Heart right ventricle (tissue), 16 donors: ENCODE measurements around the gene PNMA8C. TPM values are rescaled to one million over a fixed set of nuclear protein-coding genes. Genes with fewer than 3 reads are reported as not detected.
A peak's percentile ranks its signal among the peaks of the same experiment; 100 is the strongest.

Experiments used
- ATAC-seq, 8 donors: fragments of 200-7000 bp; cut with Tn5 transposase; one replicate each; pipeline ENCODE4 v1.9.1; 2020; ENCODE audit warnings: mild to moderate bottlenecking in 8 of 8, moderate library complexity in 8 of 8, moderate number of reproducible peaks in 1 of 8
- DNase-seq, 2 donors: peaks; one replicate each; pipeline ENCODE4 v3.0.0-alpha.2; 2020
- H3K27ac ChIP-seq, 10 donors: fragments of 200-600 bp; sonication (generic) in 2 of 10; one replicate each; pipeline versions ENCODE4 v1.5.0 to v1.8.0; 2020 to 2022; ENCODE audit warnings: mild to moderate bottlenecking in 3 of 10
- H3K27me3 ChIP-seq, 7 donors: fragments of 200-600 bp; one replicate each; pipeline ENCODE4 v1.8.0; 2021 to 2022; ENCODE audit warnings: mild to moderate bottlenecking in 2 of 7
- H3K36me3 ChIP-seq, 9 donors: fragments of 200-600 bp; sonication (generic) in 1 of 9; one replicate each; pipeline versions ENCODE4 v1.5.0 to v1.8.0; 2020 to 2022; ENCODE audit warnings: mild to moderate bottlenecking in 2 of 9
- H3K4me1 ChIP-seq, 9 donors: fragments of 200-600 bp; sonication (generic) in 1 of 9; one replicate each; pipeline versions ENCODE4 v1.5.0 to v1.8.0; 2020 to 2022; ENCODE audit warnings: mild to moderate bottlenecking in 4 of 9
- H3K4me3 ChIP-seq, 10 donors: fragments of 200-600 bp; sonication (generic) in 2 of 10; one replicate each; pipeline versions ENCODE4 v1.5.0 to v1.8.0; 2020 to 2022; ENCODE audit warnings: mild to moderate bottlenecking in 7 of 10, moderate library complexity in 2 of 10
- H3K9me3 ChIP-seq, 11 donors: fragments of 200-600 bp in 10 of 11; sonication (generic) in 2 of 11; one replicate each; pipeline versions ENCODE4 v1.5.0 to v1.8.0; 2013 to 2022; ENCODE audit warnings: mild to moderate bottlenecking in 2 of 11, control low read depth in 1 of 11, moderate library complexity in 1 of 11
- WGBS, 2 donors: extraction: QIAGEN DNeasy Blood & Tissue Kit; methylation state at CpG; one replicate each; pipeline ENCODE4 v1.1.7; 2013; ENCODE audit warnings: inconsistent platforms in 1 of 2; 5-methylcytosine and 5-hydroxymethylcytosine counted together
- intact Hi-C, 10 donors: fragments of 100-400 bp; cut with DNase I; formaldehyde crosslinking; loops; one replicate each; pipeline versions ENCODE4 v1.11.1 to v1.14.2; 2022
- polyA plus RNA-seq, 2 donors: library from polyadenylated mRNA; stranded (reverse); fragments of 200-250 nt; gene quantifications; one replicate each; pipeline ENCODE4 v1.2.3, GENCODE V29; 2013
- total RNA-seq, 10 donors: library from RNA; stranded (reverse); fragmentation: NEBNext Ultra II Directional in 3 of 10; extraction: Animal tissue kit (Norgen Biotek cat#: 25700) in 3 of 10; gene quantifications; one replicate each; pipeline versions ENCODE4 v1.2.1 to v1.2.4, GENCODE V29; 2021 to 2023
- TF ChIP-seq, protein P1 (sequence below), 9 donors: fragments of 200-600 bp; sonication (generic) in 2 of 9; IDR thresholded peaks; one replicate each; pipeline versions ENCODE4 v1.5.0 to v1.8.0; 2021 to 2022; ENCODE audit warnings: antibody characterized with exemption in 9 of 9, mild to moderate bottlenecking in 5 of 9, moderate library complexity in 1 of 9
- donor health status: Arrhythmogenic right ventricular cardiomyopathy.
- donor health status: ischemic (EF 13 %, LVEDD 7.1; RV severe dilation, severe dysfunction).
- donor health status: healthy with polysubstance abuse.
- donor health status: DM: no; HTN: yes; CAD: no.
- donor health status: DM: no; HTN: no; CAD: no.
- donor health status: ischemic (EF 25% LVEDD 6.9; RV normal size, moderate dysfunction).
- donor health status: ischemic (EF 25% LVEDD 5.7; RV mildly dilated, moderate dysfunction).
- donor health status: healthy.
- donor health status: DM: yes; HTN: yes; CAD: no.
- donor health status: Ischemic cardiomyopathy.
- donor health status: ischemic (EF 35%, LVEDD 5.7; RV mildly dilated, moderate dysfunction).
- donor health status: nonischemic (EF 11% LVEDD 7.7; RV severe dilation, severe dysfunction).
- donor health status: DM: yes; HTN: yes; CAD: no.
- donor health status: PGD.
- donor health status: ischemic (EF 29% LVEDD 5.4; RV normal size, mild dysfunction).
- donor health status: nonischemic (EF 23%, LVEDD 6.1; RV moderate dilation, normal function).

The PNMA8C gene
- total and polyA plus RNA-seq, 12 donors: 0.01 to 0.13 (median 0.07) TPM; not detected in 5

DNA sequence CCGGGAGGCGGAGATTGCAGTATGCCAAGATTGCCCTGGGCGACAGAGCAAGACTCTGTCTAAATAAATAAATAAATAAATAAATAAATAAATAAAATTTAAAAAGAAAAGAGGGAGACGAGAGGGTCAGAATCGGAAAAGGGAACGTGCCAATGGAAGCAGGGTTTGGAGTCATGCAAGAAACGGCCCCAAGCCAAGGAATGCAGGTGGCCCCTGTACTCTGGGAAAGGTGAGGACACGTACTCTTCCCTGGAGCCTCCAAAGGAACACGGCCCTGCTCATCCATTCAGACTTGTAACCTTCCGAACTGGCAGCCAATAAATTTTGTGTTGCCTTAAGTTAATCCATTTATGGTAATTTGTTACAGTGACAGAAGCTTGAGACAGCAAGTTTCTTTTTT lies 19.9 kb upstream of the PNMA8C start:
- Histone ChIP-seq H3K4me1 (peaks cover 0 to 19% (median 0%) of the 10 kb centered on the region in 9 donors), H3K36me3 (no peaks in the 10 kb centered on the region), H3K9me3 (peaks cover 0 to 12% (median 0%) of the 10 kb centered on the region in 11 donors), H3K4me3 (no peak overlapping the region), H3K27me3 (no peaks in the 10 kb centered on the region), H3K27ac (no peak overlapping the region)
- WGBS, 2 donors: 88 to 93% methylated on average over 10 of the region's 10 CpGs
- intact Hi-C loops: no loop called here
- DNase-seq (no peak), ATAC-seq (no peak)
- TF ChIP-seq, protein P1, sequence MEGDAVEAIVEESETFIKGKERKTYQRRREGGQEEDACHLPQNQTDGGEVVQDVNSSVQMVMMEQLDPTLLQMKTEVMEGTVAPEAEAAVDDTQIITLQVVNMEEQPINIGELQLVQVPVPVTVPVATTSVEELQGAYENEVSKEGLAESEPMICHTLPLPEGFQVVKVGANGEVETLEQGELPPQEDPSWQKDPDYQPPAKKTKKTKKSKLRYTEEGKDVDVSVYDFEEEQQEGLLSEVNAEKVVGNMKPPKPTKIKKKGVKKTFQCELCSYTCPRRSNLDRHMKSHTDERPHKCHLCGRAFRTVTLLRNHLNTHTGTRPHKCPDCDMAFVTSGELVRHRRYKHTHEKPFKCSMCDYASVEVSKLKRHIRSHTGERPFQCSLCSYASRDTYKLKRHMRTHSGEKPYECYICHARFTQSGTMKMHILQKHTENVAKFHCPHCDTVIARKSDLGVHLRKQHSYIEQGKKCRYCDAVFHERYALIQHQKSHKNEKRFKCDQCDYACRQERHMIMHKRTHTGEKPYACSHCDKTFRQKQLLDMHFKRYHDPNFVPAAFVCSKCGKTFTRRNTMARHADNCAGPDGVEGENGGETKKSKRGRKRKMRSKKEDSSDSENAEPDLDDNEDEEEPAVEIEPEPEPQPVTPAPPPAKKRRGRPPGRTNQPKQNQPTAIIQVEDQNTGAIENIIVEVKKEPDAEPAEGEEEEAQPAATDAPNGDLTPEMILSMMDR (IDR thresholded peaks at IDR 0.05): no peak

- Histone ChIP-seq H3K4me1 (peaks cover 0 to 24% (median 5%) of the 10 kb centered on the region in 9 donors), H3K27me3 (no peaks in the 10 kb centered on the region), H3K9me3 (peaks cover 0 to 12% (median 0%) of the 10 kb centered on the region in 11 donors), H3K4me3 (no peak overlapping the region), H3K36me3 (no peaks in the 10 kb centered on the region), H3K27ac (peak overlapping the region in 6 of 10 donors; percentile 22 to 62 (median 36))
- 54 to 60% methylated on average over 5 of the region's 5 CpGs for WGBS, 2 donors
- peak in 6 of 8 donors; percentile 68 to 82 (median 75) for ATAC-seq
- DNase-seq: peak; percentile 12 to 21
- intact Hi-C loops: no loop called here
- TF ChIP-seq, protein P1 (IDR thresholded peaks at IDR 0.05): no peak
These were observed 19.1 kb upstream of the PNMA8C start for GRCh38 chr19:46447824-46448223.

- Histone ChIP-seq H3K4me3 (no peak overlapping the region), H3K9me3 (peaks cover 0 to 12% (median 0%) of the 10 kb centered on the region in 11 donors), H3K27ac (peak overlapping the region in 3 of 10 donors; percentile 34 to 62 (median 60)), H3K4me1 (peaks cover 0 to 32% (median 12%) of the 10 kb centered on the region in 9 donors), H3K36me3 (no peaks in the 10 kb centered on the region), H3K27me3 (no peaks in the 10 kb centered on the region)
- 50 to 56% methylated on average over 3 of the region's 3 CpGs for WGBS, 2 donors
- ATAC-seq (no peak), DNase-seq (no peak)
- intact Hi-C loops: no loop called here
- TF ChIP-seq, protein P1 (IDR thresholded peaks at IDR 0.05): no peak
These were observed 18.3 kb upstream of the PNMA8C start for GRCh38 chr19:46447006-46447405.

DNA sequence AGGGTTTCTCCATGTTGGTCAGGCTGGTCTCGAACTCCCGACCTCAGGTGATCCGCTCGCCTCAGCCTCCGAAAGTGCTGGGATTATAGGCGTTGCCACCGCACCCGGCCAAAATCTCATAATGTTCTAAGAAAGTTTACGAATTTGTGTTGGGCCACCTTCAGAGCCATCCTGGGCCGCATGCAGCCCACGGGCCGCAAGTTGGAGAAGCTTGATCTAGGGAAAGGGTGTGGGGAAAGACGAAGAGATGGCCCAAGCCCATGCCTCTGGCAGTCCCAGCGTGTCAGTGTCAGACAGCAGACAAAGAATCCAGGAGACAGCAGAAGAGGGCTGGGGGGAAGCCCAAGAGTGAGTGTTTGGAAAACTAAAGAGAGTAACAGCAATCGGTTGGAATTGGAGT lies 17.3 kb upstream of the PNMA8C start:
- no peaks in the 10 kb centered on the region for H3K36me3 ChIP-seq
- no peak overlapping the region for H3K27ac ChIP-seq
- 91% methylated on average over 14 to 15 of the region's 15 CpGs for WGBS, 2 donors
- intact Hi-C loops: no loop called here
- H3K9me3 ChIP-seq: peaks cover 0 to 12% (median 0%) of the 10 kb centered on the region in 11 donors
- H3K4me3 ChIP-seq: no peak overlapping the region
- H3K27me3 ChIP-seq: no peaks in the 10 kb centered on the region
- DNase-seq (no peak), ATAC-seq (no peak)
- TF ChIP-seq, protein P1 (IDR thresholded peaks at IDR 0.05): no peak
- peaks cover 0 to 29% (median 11%) of the 10 kb centered on the region in 9 donors for H3K4me1 ChIP-seq
